Keratinocyte (primary cell): ENCODE results near the gene B3GALT6.

Source experiments
- CTCF ChIP-seq, 3 experiments: IDR thresholded peaks in 1 of 3; conservative IDR thresholded peaks in 1 of 3; optimal IDR thresholded peaks in 1 of 3; 2 replicates in 2 of 3; 3 replicates in 1 of 3; pipeline versions ENCODE3 to v1.5.1; 2011; ENCODE audit warnings: low read length in 3 of 3, mild to moderate bottlenecking in 3 of 3, moderate library complexity in 2 of 3, control low read depth in 1 of 3, inconsistent platforms in 1 of 3; ENCODE audit not compliant: insufficient read depth in 2 of 3; ENCODE audit errors: extremely low read depth in 1 of 3
- EZH2 ChIP-seq: IDR thresholded peaks from one replicate; pipeline ENCODE4 v1.6.1; 2012; ENCODE audit warnings: inconsistent platforms, mild to moderate bottlenecking, low read length, moderate library complexity

GRCh38 chr1:1223321-1223720 lies 8.7 kb upstream of the B3GALT6 start:
- TF ChIP-seq CTCF (optimal IDR thresholded peaks at IDR 0.05 in 1 of 3, IDR thresholded peaks at IDR 0.05 in 1 of 3, conservative IDR thresholded peaks at IDR 0.05 in 1 of 3; ENCODE audit: extremely low read depth in 1 of 3, insufficient read depth in 2 of 3, low read length in 3 of 3) (no peak), EZH2 (no peak)
